Activated B cell treated with CpG ODN at 0.5 μM for 24 hours (primary cell): ENCODE measurements around the gene ASB4. TPM values are rescaled to one million over a fixed set of nuclear protein-coding genes. Genes with fewer than 3 reads are reported as not detected.

ENCODE experiments used
- ATAC-seq: fragments of 200-7000 bp; cut with Tn5 transposase; one replicate; pipeline ENCODE4 v1.10.0; 2021; ENCODE audit warnings: low read depth, mild to moderate bottlenecking, moderate library complexity
- CTCF ChIA-PET: fragments of 350-600 bp; sonication (Branson Sonifier 250); formaldehyde crosslinking; loops from one replicate; lab custom pipeline; 2021; ENCODE audit warnings: antibody characterized with exemption; lab: Charles Lee
- POLR2A ChIA-PET: fragments of 350-600 bp; sonication (Branson Sonifier 250); formaldehyde crosslinking; loops from one replicate; lab custom pipeline; 2021; ENCODE audit warnings: antibody characterized with exemption; lab: Charles Lee
- DNase-seq: peaks from one replicate; pipeline ENCODE4 v3.0.0; 2022
- H3K27ac Mint-ChIP-seq: one replicate; pipeline ENCODE4 v1.8.0; 2020; ENCODE audit warnings: mixed read lengths
- H3K27me3 Mint-ChIP-seq: one replicate; pipeline ENCODE4 v1.8.0; 2021; ENCODE audit warnings: mixed read lengths
- H3K36me3 Mint-ChIP-seq: one replicate; pipeline ENCODE4 v1.8.0; 2021; ENCODE audit warnings: low read depth, mixed read lengths
- H3K4me1 Mint-ChIP-seq: one replicate; pipeline ENCODE4 v1.8.0; 2021; ENCODE audit warnings: mixed read lengths
- H3K4me3 Mint-ChIP-seq: one replicate; pipeline ENCODE4 v1.8.0; 2020; ENCODE audit warnings: mild to moderate bottlenecking, mixed read lengths
- H3K9me3 Mint-ChIP-seq: one replicate; pipeline ENCODE4 v1.8.0; 2020; ENCODE audit warnings: mixed read lengths
- CTCF ChIP-seq: fragments of 200-600 bp; IDR thresholded peaks from one replicate; pipeline ENCODE4 v1.8.0; 2022; ENCODE audit warnings: antibody characterized with exemption, mild to moderate bottlenecking
- intact Hi-C: fragments of 100-400 bp; cut with micrococcal nuclease; formaldehyde crosslinking; loops from one replicate; pipeline ENCODE4 v1.15.1; 2024
- total RNA-seq: library from RNA; stranded (reverse); gene quantifications from 2 replicates; pipeline ENCODE4 v1.2.3, GENCODE V29; 2022

ASB4 gene
- total RNA-seq, 1 donor from 2014 or later = not detected

- no peak overlapping the region for H3K27ac Mint-ChIP-seq
Observed at GRCh38 chr7:95472581-95473161, 13.1 kb upstream of the ASB4 start.

GRCh38 chr7:95473276-95473985 lies 12.3 kb upstream of the ASB4 start:
- CTCF ChIA-PET = interaction anchor here (1.3 kb wide), 1 partner anchor 1024 kb away, joined by 8 read pairs; no protein-coding TSS in a partner anchor
- no peak for TF ChIP-seq CTCF
- POLR2A ChIA-PET = no interaction called here
- no peak for DNase-seq
- H3K4me3 Mint-ChIP-seq = no peak overlapping the region
- no peaks in the 10 kb centered on the region for H3K36me3 Mint-ChIP-seq
- peaks cover 10% of the 10 kb centered on the region for H3K4me1 Mint-ChIP-seq
- no peaks in the 10 kb centered on the region for H3K9me3 Mint-ChIP-seq
- H3K27ac Mint-ChIP-seq = no peak overlapping the region
- intact Hi-C loops = no loop called here
- ATAC-seq = no peak
- H3K27me3 Mint-ChIP-seq = no peaks in the 10 kb centered on the region

More at GRCh38 chr7:95472581-95473161, 13.1 kb upstream of the ASB4 start:
- DNase-seq (no peak), ATAC-seq (no peak)
- POLR2A ChIA-PET = no interaction called here
- H3K9me3 Mint-ChIP-seq = no peaks in the 10 kb centered on the region
- no peak overlapping the region for H3K4me3 Mint-ChIP-seq
- H3K4me1 Mint-ChIP-seq = peaks cover 10% of the 10 kb centered on the region
- TF ChIP-seq CTCF = no peak
- H3K27me3 Mint-ChIP-seq = no peaks in the 10 kb centered on the region
- intact Hi-C loops = no loop called here
- no peaks in the 10 kb centered on the region for H3K36me3 Mint-ChIP-seq
- CTCF ChIA-PET = interaction anchor here (0.6 to 1.3 kb wide), 2 partner anchors 217 to 1024 kb away, joined by 3 to 8 read pairs; no protein-coding TSS in a partner anchor

- no peak for TF ChIP-seq CTCF
- no peak overlapping the region for H3K27ac Mint-ChIP-seq
Observed at GRCh38 chr7:95476072-95476847, 9.5 kb upstream of the ASB4 start.

GRCh38 chr7:95476904-95477594 lies 8.7 kb upstream of the ASB4 start:
- ChIA-PET CTCF (interaction anchor here (0.6 to 7.0 kb wide), 20 partner anchors 8 to 1267 kb away, joined by 3 to 110 read pairs (median 4); partner anchors contain the start of genes ASB4 and PON3), POLR2A (interaction anchor here (1.0 kb wide), 1 partner anchor 1028 kb away, joined by 3 read pairs; no protein-coding TSS in a partner anchor)
- no peaks in the 10 kb centered on the region for H3K9me3 Mint-ChIP-seq
- no peak overlapping the region for H3K4me3 Mint-ChIP-seq
- peak; percentile 96 for TF ChIP-seq CTCF
- H3K36me3 Mint-ChIP-seq = no peaks in the 10 kb centered on the region
- no peaks in the 10 kb centered on the region for H3K4me1 Mint-ChIP-seq
- ATAC-seq (peak; percentile 77), DNase-seq (no peak)
- no peak overlapping the region for H3K27ac Mint-ChIP-seq
- intact Hi-C loops = loop anchor here (1.0 to 5.0 kb wide), 5 partner anchors 81 to 1028 kb away; partner anchors contain the start of genes PON3 and SGCE
- H3K27me3 Mint-ChIP-seq = peaks cover 4% of the 10 kb centered on the region

More at GRCh38 chr7:95476072-95476847, 9.5 kb upstream of the ASB4 start:
- ChIA-PET CTCF (interaction anchor here (0.7 to 7.0 kb wide), 19 partner anchors 9 to 1033 kb away, joined by 3 to 110 read pairs (median 4); partner anchors contain the start of genes ASB4 and PON3), POLR2A (interaction anchor here (1.0 kb wide), 1 partner anchor 1027 kb away, joined by 3 read pairs; no protein-coding TSS in a partner anchor)
- Mint-ChIP-seq H3K4me1 (no peaks in the 10 kb centered on the region), H3K4me3 (no peak overlapping the region), H3K9me3 (no peaks in the 10 kb centered on the region), H3K27me3 (peaks cover 4% of the 10 kb centered on the region), H3K36me3 (no peaks in the 10 kb centered on the region)
- intact Hi-C loops = loop anchor here (2.0 to 5.0 kb wide), 3 partner anchors 229 to 819 kb away; partner anchors contain the start of gene SGCE
- ATAC-seq = no peak
- no peak for DNase-seq
